H1 (cell line): ENCODE results near the gene PRRX1. TPM values are rescaled to one million over a fixed set of nuclear protein-coding genes. Genes with fewer than 3 reads are reported as not detected.

Source experiments
- CTCF ChIA-PET: fragments of 300-600 bp; sonication (Branson Sonifier 250); formaldehyde crosslinking; loops from one replicate; lab custom pipeline; 2021; ENCODE audit not compliant: partially characterized antibody; lab: Charles Lee
- POLR2A ChIA-PET: fragments of 300-600 bp; sonication (Branson Sonifier 250); formaldehyde crosslinking; loops from one replicate; lab custom pipeline; 2021; ENCODE audit warnings: inconsistent platforms; ENCODE audit not compliant: partially characterized antibody; lab: Charles Lee
- DNase-seq, 2 experiments: peaks; one replicate each; pipeline versions ENCODE4 v3.0.0 to v3.0.0-alpha.2; 2010 to 2022; ENCODE audit warnings: low spot score in 2 of 2, low read depth in 1 of 2, mixed read lengths in 1 of 2
- FAIRE-seq: peaks from 2 replicates; lab custom pipeline; 2011; peaks lifted over from hg19 to GRCh38; lab: Jason Lieb, UNC
- H2AFZ ChIP-seq: 2 replicates; pipeline ENCODE4 v1.8.1; 2012; ENCODE audit warnings: low read length, inconsistent platforms
- H2AK5ac ChIP-seq: 2 replicates; pipeline ENCODE4 v1.6.1; 2013; ENCODE audit warnings: low read depth, low read length
- H2BK120ac ChIP-seq: replicated peaks from 2 replicates; pipeline ENCODE3; 2013; ENCODE audit warnings: low read depth, low read length, inconsistent platforms
- H2BK12ac ChIP-seq: 2 replicates; pipeline ENCODE4 v1.6.1; 2013; ENCODE audit warnings: low read depth, low read length
- H2BK15ac ChIP-seq: 2 replicates; pipeline ENCODE4 v1.6.1; 2013; ENCODE audit warnings: low read length
- H2BK20ac ChIP-seq: 2 replicates; pipeline ENCODE4 v1.6.1; 2013; ENCODE audit warnings: low read length
- H2BK5ac ChIP-seq: 2 replicates; pipeline ENCODE4 v1.6.1; 2013; ENCODE audit warnings: low read depth, low read length
- H3K14ac ChIP-seq: 2 replicates; pipeline ENCODE4 v1.6.1; 2013; ENCODE audit warnings: inconsistent platforms; ENCODE audit not compliant: insufficient read length
- H3K18ac ChIP-seq: 2 replicates; pipeline ENCODE4 v1.6.1; 2013; ENCODE audit warnings: low read length; ENCODE audit errors: extremely low read depth
- H3K23ac ChIP-seq: 2 replicates; pipeline ENCODE4 v1.6.1; 2013; ENCODE audit warnings: inconsistent platforms; ENCODE audit not compliant: insufficient read length
- H3K23me2 ChIP-seq: 2 replicates; pipeline ENCODE4 v1.6.1; 2013; ENCODE audit warnings: low read depth, low read length
- H3K27ac ChIP-seq: 2 replicates; pipeline ENCODE4 v1.6.1; 2011; ENCODE audit warnings: low read depth, low read length, inconsistent platforms
- H3K27me3 ChIP-seq, 4 experiments: replicated peaks in 1 of 4; 1 replicate in 1 of 4; 2 replicates in 3 of 4; pipeline versions ENCODE4 v1.6.1 to v1.8.1; 2011 to 2013; ENCODE audit warnings: low read length in 3 of 4, mild to moderate bottlenecking in 3 of 4, inconsistent platforms in 2 of 4, mixed read lengths in 2 of 4, moderate library complexity in 1 of 4; ENCODE audit not compliant: control insufficient read depth in 3 of 4, insufficient read depth in 3 of 4; ENCODE audit errors: extremely low read depth in 1 of 4
- H3K36me3 ChIP-seq, 4 experiments: 2 replicates each; pipeline versions ENCODE4 v1.6.1 to v1.8.1; 2011 to 2013; ENCODE audit warnings: mild to moderate bottlenecking in 4 of 4, low read length in 3 of 4, moderate library complexity in 2 of 4, control low read depth in 1 of 4, inconsistent platforms in 1 of 4; ENCODE audit not compliant: insufficient read depth in 4 of 4, control insufficient read depth in 2 of 4
- H3K4ac ChIP-seq: replicated peaks from 2 replicates; pipeline ENCODE3; 2013; ENCODE audit warnings: low read length, low read depth, mixed read lengths, inconsistent platforms; ENCODE audit not compliant: insufficient read length
- H3K4me1 ChIP-seq, 4 experiments: replicated peaks in 1 of 4; 1 replicate in 1 of 4; 2 replicates in 3 of 4; pipeline versions ENCODE4 v1.6.1 to v1.8.1; 2011 to 2013; ENCODE audit warnings: low read length in 3 of 4, inconsistent platforms in 2 of 4, mixed read lengths in 1 of 4; ENCODE audit not compliant: insufficient read depth in 4 of 4, control insufficient read depth in 3 of 4
- H3K4me2 ChIP-seq, 2 experiments: 2 replicates each; pipeline versions ENCODE4 v1.6.1 to v1.8.1; 2011 to 2013; ENCODE audit warnings: low read depth in 2 of 2, low read length in 2 of 2, control low read depth in 1 of 2, inconsistent platforms in 1 of 2, mild to moderate bottlenecking in 1 of 2; ENCODE audit not compliant: insufficient read depth in 1 of 2
- H3K4me3 ChIP-seq, 4 experiments: fragments of 200-600, 300-600 bp in 1 of 4; sonication (generic), shearing (Covaris generic), sonication (Bioruptor Twin) in 1 of 4; 2 replicates each; pipeline versions ENCODE4 v1.5.1 to v1.8.1; 2011 to 2016; ENCODE audit warnings: low read length in 4 of 4, low read depth in 3 of 4, control low read depth in 2 of 4, inconsistent platforms in 2 of 4, mild to moderate bottlenecking in 2 of 4, mixed read lengths in 1 of 4, moderate library complexity in 1 of 4; ENCODE audit not compliant: insufficient read depth in 2 of 4; ENCODE audit errors: extremely low read depth in 1 of 4
- H3K56ac ChIP-seq: replicated peaks from 2 replicates; pipeline ENCODE3; 2013; ENCODE audit warnings: low read depth, mild to moderate bottlenecking, mixed read lengths, low read length, inconsistent platforms; ENCODE audit not compliant: insufficient read length
- H3K79me1 ChIP-seq: 2 replicates; pipeline ENCODE4 v1.6.1; 2013; ENCODE audit warnings: low read depth, low read length, control low read depth
- H3K79me2 ChIP-seq, 2 experiments: 2 replicates each; pipeline versions ENCODE4 v1.6.1 to v1.8.1; 2012 to 2013; ENCODE audit warnings: low read length in 2 of 2, mild to moderate bottlenecking in 2 of 2, inconsistent platforms in 1 of 2; ENCODE audit not compliant: insufficient read depth in 2 of 2, control insufficient read depth in 1 of 2
- H3K9ac ChIP-seq, 4 experiments: replicated peaks in 1 of 4; 1 replicate in 1 of 4; 2 replicates in 3 of 4; pipeline versions ENCODE4 v1.6.1 to v1.8.1; 2011 to 2013; ENCODE audit warnings: low read depth in 3 of 4, low read length in 3 of 4, control low read depth in 2 of 4, mild to moderate bottlenecking in 2 of 4, moderate library complexity in 2 of 4, inconsistent platforms in 1 of 4; ENCODE audit errors: extremely low read depth in 1 of 4
- H3K9me3 ChIP-seq, 2 experiments: 2 replicates each; pipeline versions ENCODE4 v1.6.1 to v1.8.1; 2012 to 2013; ENCODE audit warnings: mild to moderate bottlenecking in 2 of 2, moderate library complexity in 2 of 2, control low read depth in 1 of 2, inconsistent platforms in 1 of 2, low read depth in 1 of 2, low read length in 1 of 2, mixed read lengths in 1 of 2; ENCODE audit not compliant: insufficient read depth in 2 of 2
- H4K20me1 ChIP-seq, 2 experiments: replicated peaks in 1 of 2; 2 replicates each; pipeline versions ENCODE3 to v1.8.1; 2011 to 2013; ENCODE audit warnings: inconsistent platforms in 2 of 2, low read length in 2 of 2, mild to moderate bottlenecking in 1 of 2; ENCODE audit not compliant: insufficient read depth in 2 of 2, control insufficient read depth in 1 of 2
- H4K5ac ChIP-seq: 2 replicates; pipeline ENCODE4 v1.6.1; 2013; ENCODE audit warnings: low read length, low read depth, mixed read lengths, inconsistent platforms; ENCODE audit not compliant: insufficient read length
- H4K8ac ChIP-seq: 2 replicates; pipeline ENCODE4 v1.8.0; 2013; ENCODE audit warnings: mild to moderate bottlenecking, moderate library complexity, low read length, inconsistent platforms; ENCODE audit not compliant: insufficient read depth; ENCODE audit errors: extremely low read depth
- H4K91ac ChIP-seq: replicated peaks from 2 replicates; pipeline ENCODE3; 2013; ENCODE audit warnings: low read length, mixed read lengths, inconsistent platforms; ENCODE audit not compliant: insufficient read length
- GTF2F1 ChIP-seq: IDR thresholded peaks from 2 replicates; pipeline ENCODE4 v1.6.1; 2012; ENCODE audit warnings: low read depth, low read length, improper control_type of control experiment, borderline replicate concordance
- POLR2AphosphoS5 ChIP-seq: IDR thresholded peaks from 2 replicates; pipeline ENCODE4 v1.6.1; 2011; ENCODE audit warnings: low read depth, low read length
- RAD21 ChIP-seq, 2 experiments: IDR thresholded peaks in 1 of 2; conservative IDR thresholded peaks in 1 of 2; 2 replicates each; pipeline ENCODE4 v1.6.1; 2011; ENCODE audit warnings: low read depth in 2 of 2, low read length in 2 of 2, improper control_type of control experiment in 1 of 2, inconsistent platforms in 1 of 2, mild to moderate bottlenecking in 1 of 2, moderate library complexity in 1 of 2
- SP1 ChIP-seq: IDR thresholded peaks from 2 replicates; pipeline ENCODE4 v1.6.1; 2011; ENCODE audit warnings: low read depth, low read length
- SP2 ChIP-seq: IDR thresholded peaks from 2 replicates; pipeline ENCODE4 v1.6.1; 2012; ENCODE audit warnings: mild to moderate bottlenecking, low read length, inconsistent platforms
- TEAD4 ChIP-seq: IDR thresholded peaks from 2 replicates; pipeline ENCODE4 v1.6.1; 2012; ENCODE audit warnings: low read depth, low read length, inconsistent platforms, mixed read lengths
- polyA plus RNA-seq, 7 experiments: library from polyadenylated mRNA; depleted of rRNA in 3 of 7; stranded (reverse) in 5 of 7; unstranded in 2 of 7; fragments of >200 nt in 5 of 7; fragments of 200-250 nt in 2 of 7; gene quantifications; 1 replicate in 5 of 7; 2 replicates in 1 of 7; 4 replicates in 1 of 7; pipeline versions ENCODE4 v1.2.1 to v1.2.3, GENCODE V29; 2011 to 2013; ENCODE audit warnings: missing spikeins in 2 of 7, mixed read lengths in 2 of 7
- total RNA-seq: library from RNA; stranded (reverse); fragmentation: NEBNext Ultra II Directional; extraction: Animal tissue kit (Norgen Biotek cat#: 25700); gene quantifications from 2 replicates; pipeline ENCODE4 v1.2.1, GENCODE V29; 2021
- TF ChIP-seq, protein P1 (sequence below): IDR thresholded peaks from 2 replicates; pipeline ENCODE4 v1.6.1; 2012; ENCODE audit warnings: low read length, inconsistent platforms

The PRRX1 gene
- total and polyA plus RNA-seq, 2 of the 8 experiments (the other 6 are each of a cell fraction or from before 2014, with no cell fraction given): not detected

DNA sequence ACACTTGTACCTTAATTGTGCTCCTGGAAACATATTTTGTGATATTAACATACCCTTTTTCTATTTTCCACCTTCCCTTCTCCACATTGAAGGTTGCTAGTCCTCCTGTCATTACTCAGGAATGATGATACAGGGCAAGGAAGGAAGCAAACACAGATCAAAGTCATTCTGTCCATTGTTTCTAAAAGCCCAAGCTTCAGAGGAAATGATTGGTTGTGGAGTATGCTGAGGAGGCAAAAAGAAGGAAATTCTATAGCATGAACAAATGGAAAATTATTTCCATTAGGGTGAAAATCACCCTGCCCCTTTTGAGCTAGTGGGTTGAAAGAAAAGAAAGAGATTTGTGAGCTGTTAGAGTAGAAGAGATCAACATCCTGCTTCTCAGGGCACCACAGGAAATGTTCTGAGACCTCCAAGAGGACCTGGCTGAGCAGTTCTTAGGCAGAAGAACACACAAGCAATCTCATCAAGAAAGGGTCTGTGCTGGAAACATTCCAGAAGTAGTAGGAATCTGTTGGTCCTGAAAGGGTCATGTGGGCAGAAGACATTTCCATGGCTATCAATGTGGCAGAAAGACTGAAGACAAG is 29.0 kb upstream of the PRRX1 start:
- DNase-seq (no peak), FAIRE-seq (no peak)
- no peaks in the 10 kb centered on the region for H4K20me1 ChIP-seq
- H4K91ac ChIP-seq: no peak overlapping the region
- H3K4me2 ChIP-seq: no peak overlapping the region
- no peak overlapping the region for H2BK15ac ChIP-seq
- H3K56ac ChIP-seq: no peak overlapping the region
- no peak overlapping the region for H2BK120ac ChIP-seq
- H3K79me2 ChIP-seq: no peaks in the 10 kb centered on the region
- H3K18ac ChIP-seq: no peak overlapping the region
- H3K27me3 ChIP-seq: no peaks in the 10 kb centered on the region
- TF ChIP-seq, protein P1, sequence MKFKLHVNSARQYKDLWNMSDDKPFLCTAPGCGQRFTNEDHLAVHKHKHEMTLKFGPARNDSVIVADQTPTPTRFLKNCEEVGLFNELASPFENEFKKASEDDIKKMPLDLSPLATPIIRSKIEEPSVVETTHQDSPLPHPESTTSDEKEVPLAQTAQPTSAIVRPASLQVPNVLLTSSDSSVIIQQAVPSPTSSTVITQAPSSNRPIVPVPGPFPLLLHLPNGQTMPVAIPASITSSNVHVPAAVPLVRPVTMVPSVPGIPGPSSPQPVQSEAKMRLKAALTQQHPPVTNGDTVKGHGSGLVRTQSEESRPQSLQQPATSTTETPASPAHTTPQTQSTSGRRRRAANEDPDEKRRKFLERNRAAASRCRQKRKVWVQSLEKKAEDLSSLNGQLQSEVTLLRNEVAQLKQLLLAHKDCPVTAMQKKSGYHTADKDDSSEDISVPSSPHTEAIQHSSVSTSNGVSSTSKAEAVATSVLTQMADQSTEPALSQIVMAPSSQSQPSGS: no peak
- TF ChIP-seq SP1: no peak
- no peak for TF ChIP-seq RAD21 (IDR thresholded peaks at IDR 0.05 in 1 of 2, conservative IDR thresholded peaks at IDR 0.05 in 1 of 2; ENCODE audit: low read depth in 2 of 2, low read length in 2 of 2)
- no peak for TF ChIP-seq GTF2F1
- no peak for TF ChIP-seq POLR2AphosphoS5
- TF ChIP-seq SP2: no peak
- TF ChIP-seq TEAD4: no peak
- no peak overlapping the region for H2AFZ ChIP-seq
- no peaks in the 10 kb centered on the region for H3K23me2 ChIP-seq
- no peaks in the 10 kb centered on the region for H3K36me3 ChIP-seq
- peaks cover 0 to 3% (median 2%) of the 10 kb centered on the region in 4 experiments; a peak in 1 of 7 replicates for H3K4me1 ChIP-seq
- H4K8ac ChIP-seq: no peak overlapping the region
- H4K5ac ChIP-seq: no peak overlapping the region
- no peak overlapping the region for H3K14ac ChIP-seq
- H3K4ac ChIP-seq: no peak overlapping the region
- ChIA-PET POLR2A (no interaction called here), CTCF (interaction anchor here (0.9 kb wide), 1 partner anchor 26 kb away, joined by 3 read pairs; no protein-coding TSS in a partner anchor)
- no peak overlapping the region for H2BK5ac ChIP-seq
- H3K9me3 ChIP-seq: no peaks in the 10 kb centered on the region
- H2AK5ac ChIP-seq: no peak overlapping the region
- no peak overlapping the region for H3K4me3 ChIP-seq
- no peaks in the 10 kb centered on the region for H3K79me1 ChIP-seq
- no peak overlapping the region for H3K9ac ChIP-seq
- no peak overlapping the region for H2BK12ac ChIP-seq
- no peak overlapping the region for H3K27ac ChIP-seq
- no peak overlapping the region for H2BK20ac ChIP-seq
- peak overlapping the region; percentile 65 for H3K23ac ChIP-seq
